ENCODE results near the gene FAM236B. TPM values are rescaled to one million over a fixed set of nuclear protein-coding genes. Genes with fewer than 3 reads are reported as not detected.
"Not testable (repeated sequence)": the region's sequence is repeated elsewhere in the genome, so short reads cannot be mapped to it uniquely, and the experiment has no call there.

The FAM236B gene
- total RNA-seq (2021): not detected in 2 replicates
- not detected for Bru-seq, nascent RNA
- not detected for BruChase-seq, experiment 1, labeled RNA remaining after a 2-hour chase
- BruChase-seq, experiment 2, labeled RNA remaining after a 6-hour chase: not detected
- long read RNA-seq: 0 reads

DNA sequence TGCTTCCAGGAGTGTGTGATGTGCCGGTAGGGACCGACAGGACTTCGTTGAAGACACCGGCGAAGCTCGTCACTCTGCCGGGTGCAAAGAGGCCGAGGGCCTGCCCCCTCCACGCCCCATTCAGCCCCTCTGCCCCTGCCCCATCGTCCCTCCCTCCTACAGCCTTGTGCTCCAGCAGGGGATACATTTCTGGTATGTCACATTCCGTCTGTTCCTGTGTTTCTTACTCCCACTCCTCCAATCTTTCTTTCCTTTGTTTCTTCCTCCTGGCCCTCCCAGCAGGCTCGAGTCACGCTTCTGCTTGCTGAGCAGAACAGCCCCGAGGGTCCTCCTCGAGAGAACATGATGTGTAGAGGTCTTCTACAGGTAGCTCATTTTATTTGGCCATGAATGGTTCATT, at the start of gene FAM236B:
Gene FAM236B (minus strand): TSS at position 101 of the 400 bp plus-strand sequence. CDS start 100 bp downstream, at position 1.
- CTCF ChIA-PET; H3F3A ChIP-seq (ENCODE audit: insufficient read depth, low read depth); BruUV-seq (replicated peaks); H3K36me3 ChIP-seq (ENCODE audit: low read depth); H3K9me2 ChIP-seq (ENCODE audit: insufficient read depth); H3K27ac ChIP-seq; H4K20me1 ChIP-seq (ENCODE audit: insufficient read depth); H2AFZ ChIP-seq; DNase-seq; H3K79me2 ChIP-seq (ENCODE audit: low read depth); H3K27me3 ChIP-seq (ENCODE audit: insufficient read depth, low read depth); H3K4me3 ChIP-seq; H3K4me1 ChIP-seq (replicated peaks; ENCODE audit: insufficient read depth); POLR2A ChIA-PET (ENCODE audit: unreplicated experiment); intact Hi-C loops (cut with micrococcal nuclease; ENCODE audit: unreplicated experiment); H3K4me2 ChIP-seq; H3K9me3 ChIP-seq (ENCODE audit: insufficient read depth, low read depth): not testable (repeated sequence)

DNA sequence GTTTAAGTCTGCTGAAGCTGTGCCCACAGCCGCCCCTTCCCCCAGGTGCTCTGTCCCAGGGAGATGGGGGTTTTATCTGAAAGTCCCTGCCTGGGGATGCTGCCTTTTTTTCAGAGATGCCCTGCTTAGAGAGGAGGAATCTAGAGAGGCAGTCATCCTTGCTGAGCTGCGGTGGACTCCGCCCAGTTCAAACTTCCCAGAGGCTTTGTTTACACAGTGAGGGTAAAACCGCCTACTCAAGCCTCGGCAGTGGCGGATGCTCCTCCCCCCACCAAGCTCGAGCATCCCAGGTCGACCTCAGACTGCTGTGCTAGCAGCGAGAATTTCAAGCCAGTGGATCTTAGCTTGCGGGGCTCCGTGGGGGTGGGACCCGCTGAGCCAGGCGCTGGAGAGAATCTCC, 48.2 kb upstream of the FAM236B start:
- H3K4me1 ChIP-seq (replicated peaks; ENCODE audit: insufficient read depth); H4K20me1 ChIP-seq (ENCODE audit: insufficient read depth); H3K4me2 ChIP-seq; H3F3A ChIP-seq (ENCODE audit: insufficient read depth, low read depth); H3K79me2 ChIP-seq (ENCODE audit: low read depth); H2AFZ ChIP-seq; H3K4me3 ChIP-seq; H3K27me3 ChIP-seq (ENCODE audit: insufficient read depth, low read depth); BruUV-seq (replicated peaks); CTCF ChIA-PET; H3K9me3 ChIP-seq (ENCODE audit: insufficient read depth, low read depth); DNase-seq; POLR2A ChIA-PET (ENCODE audit: unreplicated experiment); H3K36me3 ChIP-seq (ENCODE audit: low read depth); intact Hi-C loops (cut with micrococcal nuclease; ENCODE audit: unreplicated experiment); H3K27ac ChIP-seq; H3K9me2 ChIP-seq (ENCODE audit: insufficient read depth): not testable (repeated sequence)

DNA sequence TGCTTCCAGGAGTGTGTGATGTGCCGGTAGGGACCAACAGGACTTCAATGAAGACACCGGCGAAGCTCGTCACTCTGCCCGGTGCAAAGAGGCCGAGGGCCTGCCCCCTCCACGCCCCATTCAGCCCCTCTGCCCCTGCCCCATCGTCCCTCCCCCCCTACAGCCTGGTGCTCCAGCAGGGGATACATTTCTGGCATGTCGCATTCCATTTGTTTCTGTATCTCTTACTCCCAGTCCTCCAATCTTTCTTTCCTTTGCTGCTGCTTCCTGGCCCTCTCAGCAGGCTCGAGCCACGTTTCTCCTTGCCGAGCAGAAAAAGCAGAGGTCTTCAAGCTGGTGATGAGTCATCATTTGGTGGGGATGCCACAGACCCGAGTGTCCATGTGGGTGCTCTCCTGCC, 25.6 kb upstream of the FAM236B start, which contains the start of gene FAM236D:
Gene FAM236D (minus strand): TSS at position 101 of the 400 bp plus-strand sequence. CDS start 100 bp downstream, at position 1.
- CTCF ChIA-PET; BruUV-seq (replicated peaks); H3K9me2 ChIP-seq (ENCODE audit: insufficient read depth); intact Hi-C loops (cut with micrococcal nuclease; ENCODE audit: unreplicated experiment); H4K20me1 ChIP-seq (ENCODE audit: insufficient read depth); H3K4me2 ChIP-seq; H3F3A ChIP-seq (ENCODE audit: insufficient read depth, low read depth); H2AFZ ChIP-seq; POLR2A ChIA-PET (ENCODE audit: unreplicated experiment); H3K36me3 ChIP-seq (ENCODE audit: low read depth); H3K4me1 ChIP-seq (replicated peaks; ENCODE audit: insufficient read depth); DNase-seq; H3K4me3 ChIP-seq; H3K27ac ChIP-seq; H3K27me3 ChIP-seq (ENCODE audit: insufficient read depth, low read depth); H3K79me2 ChIP-seq (ENCODE audit: low read depth); H3K9me3 ChIP-seq (ENCODE audit: insufficient read depth, low read depth): not testable (repeated sequence)

DNA sequence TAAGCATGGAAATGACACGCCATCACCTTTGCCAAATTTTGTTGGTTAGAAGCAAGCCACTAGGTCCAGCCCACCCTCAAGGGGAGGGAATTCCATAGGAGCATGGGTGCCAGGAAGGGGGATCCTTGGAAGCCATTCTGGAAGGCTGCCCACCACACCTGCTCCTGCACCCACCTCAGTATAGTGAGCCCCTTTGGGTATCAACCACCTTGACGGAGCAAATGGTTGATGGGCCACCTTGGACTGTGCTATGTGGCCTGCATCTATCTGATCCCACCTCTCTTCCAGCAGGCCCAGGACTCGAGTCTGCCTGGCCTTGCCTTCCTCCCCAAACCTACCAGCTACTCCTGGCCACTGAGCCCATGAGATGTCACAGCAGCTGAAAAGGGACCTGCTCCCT, 7.9 kb upstream of the FAM236B start:
- POLR2A ChIA-PET (ENCODE audit: unreplicated experiment); H4K20me1 ChIP-seq (ENCODE audit: insufficient read depth); H3F3A ChIP-seq (ENCODE audit: insufficient read depth, low read depth); H3K4me1 ChIP-seq (replicated peaks; ENCODE audit: insufficient read depth); CTCF ChIA-PET; H2AFZ ChIP-seq; H3K79me2 ChIP-seq (ENCODE audit: low read depth); H3K27ac ChIP-seq; H3K9me3 ChIP-seq (ENCODE audit: insufficient read depth, low read depth); H3K36me3 ChIP-seq (ENCODE audit: low read depth); H3K4me3 ChIP-seq; H3K4me2 ChIP-seq; H3K27me3 ChIP-seq (ENCODE audit: insufficient read depth, low read depth); BruUV-seq (replicated peaks); H3K9me2 ChIP-seq (ENCODE audit: insufficient read depth); intact Hi-C loops (cut with micrococcal nuclease; ENCODE audit: unreplicated experiment); DNase-seq: not testable (repeated sequence)

DNA sequence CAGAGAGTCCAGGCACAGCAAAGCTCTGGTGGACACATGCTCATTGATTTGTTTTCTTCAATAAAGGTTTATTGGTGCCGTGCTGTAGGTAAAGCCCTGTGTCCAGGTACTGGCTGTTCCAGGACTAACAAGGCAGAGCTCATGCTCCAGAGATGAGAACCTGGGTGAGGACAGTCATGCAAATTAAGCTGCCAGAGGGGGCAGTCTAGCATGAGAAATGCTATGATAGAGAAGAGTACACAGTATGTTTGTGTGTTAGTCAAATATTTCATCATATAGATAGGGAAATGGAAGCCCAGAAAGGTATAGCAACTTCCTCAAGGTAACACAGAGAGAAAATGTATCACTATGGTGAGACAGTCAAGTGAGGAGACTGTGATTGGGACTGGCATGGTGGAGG, 5.7 kb upstream of the FAM236B start:
- H3K4me1 ChIP-seq (replicated peaks; ENCODE audit: insufficient read depth); H3K4me3 ChIP-seq; intact Hi-C loops (cut with micrococcal nuclease; ENCODE audit: unreplicated experiment); H3K27me3 ChIP-seq (ENCODE audit: insufficient read depth, low read depth); H3F3A ChIP-seq (ENCODE audit: insufficient read depth, low read depth); H2AFZ ChIP-seq; BruUV-seq (replicated peaks); H3K36me3 ChIP-seq (ENCODE audit: low read depth); POLR2A ChIA-PET (ENCODE audit: unreplicated experiment); H3K4me2 ChIP-seq; H3K27ac ChIP-seq; CTCF ChIA-PET; H3K79me2 ChIP-seq (ENCODE audit: low read depth); H4K20me1 ChIP-seq (ENCODE audit: insufficient read depth); DNase-seq; H3K9me3 ChIP-seq (ENCODE audit: insufficient read depth, low read depth); H3K9me2 ChIP-seq (ENCODE audit: insufficient read depth): not testable (repeated sequence)

DNA sequence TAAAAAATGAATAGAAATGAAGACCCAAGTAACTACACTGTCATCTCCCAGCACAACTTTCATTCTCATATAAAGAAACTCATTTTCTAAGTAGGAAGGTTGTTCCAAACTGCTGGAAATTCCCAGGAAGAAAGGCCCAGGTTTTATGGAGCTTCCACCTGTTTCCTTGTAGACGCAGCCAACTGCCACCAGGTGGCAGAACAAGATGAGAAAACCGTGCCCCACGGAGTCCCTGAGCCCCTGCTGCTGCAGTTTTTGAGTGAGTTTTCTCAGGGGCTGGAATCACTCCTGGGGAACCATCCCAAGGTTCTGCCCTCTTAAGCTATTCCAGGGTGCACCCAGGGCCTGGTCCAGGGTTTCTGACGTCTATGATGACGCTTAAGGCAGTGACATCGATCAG, 1.5 kb upstream of the FAM236B start:
- H3K4me3 ChIP-seq; H3K27me3 ChIP-seq (ENCODE audit: insufficient read depth, low read depth); intact Hi-C loops (cut with micrococcal nuclease; ENCODE audit: unreplicated experiment); CTCF ChIA-PET; H4K20me1 ChIP-seq (ENCODE audit: insufficient read depth); DNase-seq; H2AFZ ChIP-seq; BruUV-seq (replicated peaks); H3K36me3 ChIP-seq (ENCODE audit: low read depth); H3K79me2 ChIP-seq (ENCODE audit: low read depth); POLR2A ChIA-PET (ENCODE audit: unreplicated experiment); H3K4me1 ChIP-seq (replicated peaks; ENCODE audit: insufficient read depth); H3K27ac ChIP-seq; H3K4me2 ChIP-seq; H3F3A ChIP-seq (ENCODE audit: insufficient read depth, low read depth); H3K9me3 ChIP-seq (ENCODE audit: insufficient read depth, low read depth); H3K9me2 ChIP-seq (ENCODE audit: insufficient read depth): not testable (repeated sequence)

DNA sequence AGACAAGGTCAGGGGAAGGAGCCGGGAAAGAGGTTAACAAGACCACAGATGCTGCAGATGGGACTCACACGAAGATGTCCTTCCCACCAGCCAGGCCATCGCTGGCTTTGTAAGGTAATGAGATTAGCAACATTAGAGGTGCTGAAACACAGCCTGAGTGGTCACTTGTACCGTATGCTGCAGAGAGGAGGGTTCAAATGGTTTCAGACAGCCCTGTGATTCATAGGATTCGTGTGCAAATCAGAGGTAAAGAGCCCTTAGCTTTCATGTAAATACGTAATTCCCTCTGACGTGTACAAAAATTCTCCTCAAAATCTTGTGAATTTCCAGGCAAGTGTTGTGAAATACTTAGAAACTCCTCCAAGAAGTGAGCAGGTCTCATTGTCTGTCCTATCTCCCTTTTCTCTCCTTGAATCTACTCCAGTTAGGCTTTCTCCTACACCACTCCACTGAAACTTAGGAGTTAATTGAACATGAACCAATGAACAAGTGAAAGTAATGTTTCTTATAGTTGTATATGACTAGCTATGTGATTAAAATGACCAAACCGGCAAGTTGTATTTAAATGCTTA, 991 bp upstream of the FAM236B start:
- CTCF ChIA-PET; H4K20me1 ChIP-seq (ENCODE audit: insufficient read depth); intact Hi-C loops (cut with micrococcal nuclease; ENCODE audit: unreplicated experiment): not testable (repeated sequence)

More for the DNA sequence above, 991 bp upstream of the FAM236B start:
- H3K27ac ChIP-seq; H3K4me1 ChIP-seq (replicated peaks; ENCODE audit: insufficient read depth); H3K79me2 ChIP-seq (ENCODE audit: low read depth); H3F3A ChIP-seq (ENCODE audit: insufficient read depth, low read depth); BruUV-seq (replicated peaks); H3K36me3 ChIP-seq (ENCODE audit: low read depth); H3K4me2 ChIP-seq; H3K27me3 ChIP-seq (ENCODE audit: insufficient read depth, low read depth); DNase-seq; H2AFZ ChIP-seq; H3K4me3 ChIP-seq; POLR2A ChIA-PET (ENCODE audit: unreplicated experiment); H3K9me2 ChIP-seq (ENCODE audit: insufficient read depth); H3K9me3 ChIP-seq (ENCODE audit: insufficient read depth, low read depth): not testable (repeated sequence)
